T-helper 22 cell (primary cell): Measurements from ENCODE around the gene IFITM5.
"Not testable (repeated sequence)": the region's sequence is repeated elsewhere in the genome, so short reads cannot be mapped to it uniquely, and the experiment has no call there.

Source experiments
- DNase-seq: peaks from one replicate; pipeline ENCODE4 v3.0.0-alpha.2; 2020; ENCODE audit warnings: low read depth

Gene IFITM5

GRCh38 chr11:299081-299891 is at the start of gene IFITM5:
IFITM5 (minus strand) TSS chr11:299526; CDS start chr11:299490, 36 bp downstream.
- DNase-seq = no peak

- DNase-seq = no peak
These were observed 47.2 kb upstream of the IFITM5 start for GRCh38 chr11:346529-346928.

GRCh38 chr11:344836-345578 is 45.7 kb upstream of the IFITM5 start:
- DNase-seq = no peak

- DNase-seq = no peak
These were observed 43.0 kb upstream of the IFITM5 start for GRCh38 chr11:342328-342727.

GRCh38 chr11:340539-341512 is 41.5 kb upstream of the IFITM5 start:
- no peak for DNase-seq

GRCh38 chr11:339963-340362 is 40.6 kb upstream of the IFITM5 start:
- DNase-seq = no peak

GRCh38 chr11:337711-338110 is 38.4 kb upstream of the IFITM5 start:
- DNase-seq = no peak

- no peak for DNase-seq
These were observed 37.4 kb upstream of the IFITM5 start for GRCh38 chr11:336659-337198.

- DNase-seq = no peak
These were observed 36.7 kb upstream of the IFITM5 start for GRCh38 chr11:335779-336658.

GRCh38 chr11:334264-334994 is 35.1 kb upstream of the IFITM5 start:
- DNase-seq = no peak

- not testable (repeated sequence) for DNase-seq
These were observed 34.4 kb upstream of the IFITM5 start for GRCh38 chr11:333616-334263.

- no peak for DNase-seq
These were observed 33.5 kb upstream of the IFITM5 start for GRCh38 chr11:332651-333480.

GRCh38 chr11:331358-332060 is 32.2 kb upstream of the IFITM5 start:
- DNase-seq = no peak

GRCh38 chr11:330694-331357 is 31.5 kb upstream of the IFITM5 start:
- DNase-seq = no peak

GRCh38 chr11:330307-330693 is 31.0 kb upstream of the IFITM5 start:
- DNase-seq = no peak

- DNase-seq = no peak
These were observed 30.5 kb upstream of the IFITM5 start for GRCh38 chr11:329886-330253.

- not testable (repeated sequence) for DNase-seq
These were observed 29.3 kb upstream of the IFITM5 start for GRCh38 chr11:328516-329100.
